Measurements from ENCODE around the gene TMED6. TPM values are rescaled to one million over a fixed set of nuclear protein-coding genes. Genes with fewer than 3 reads are reported as not detected.

Gene TMED6
- polyA plus RNA-seq, 3 donors: 0.29 TPM; not detected in 2

GRCh38 chr16:69321080-69321479, 30.5 kb downstream of the TMED6 start:
- Histone ChIP-seq H2AFZ (ENCODE audit: insufficient read depth, low read depth, low read length, poor library complexity, severe bottlenecking) (no peak overlapping the region), H3K27ac (ENCODE audit: low read depth in 1 of 2, low read length in 2 of 2) (no peak overlapping the region), H3K4me3 (replicated peaks in 1 of 3; ENCODE audit: low read depth in 2 of 3, low read length in 3 of 3) (no peak overlapping the region), H3K36me3 (replicated peaks in 1 of 2; ENCODE audit: control insufficient read depth in 1 of 2, insufficient read depth in 2 of 2, low read length in 2 of 2) (peaks cover 88 to 100% of the 10 kb centered on the region in 2 donors), H3K9ac (ENCODE audit: insufficient read depth, low read length, poor library complexity, severe bottlenecking) (no peak overlapping the region), H3K4me2 (replicated peaks; ENCODE audit: extremely low read depth, low read length, poor library complexity, severe bottlenecking) (no peak overlapping the region), H3K27me3 (ENCODE audit: control insufficient read depth in 2 of 2, insufficient read depth in 2 of 2, low read length in 2 of 2) (no peaks in the 10 kb centered on the region), H3K4me1 (ENCODE audit: control insufficient read depth in 1 of 2, insufficient read depth in 2 of 2, low read length in 2 of 2) (no peaks in the 10 kb centered on the region), H3K79me2 (ENCODE audit: insufficient read depth, low read length) (peaks cover 49% of the 10 kb centered on the region), H4K20me1 (ENCODE audit: insufficient read depth, low read length) (peaks cover 86% of the 10 kb centered on the region), H3K9me3 (replicated peaks in 1 of 2; ENCODE audit: control insufficient read depth in 1 of 2, insufficient read depth in 1 of 2, low read length in 2 of 2) (no peaks in the 10 kb centered on the region)
- H3K27me3 Mint-ChIP-seq (ENCODE audit: low read depth in 3 of 3): peaks cover 0 to 1% (median 0%) of the 10 kb centered on the region in 3 donors
- 98% methylated on average over 22 of the region's 22 CpGs for WGBS (ENCODE audit: insufficient coverage)
- H3K27ac Mint-ChIP-seq: no peak overlapping the region
- TF ChIP-seq, protein P1, sequence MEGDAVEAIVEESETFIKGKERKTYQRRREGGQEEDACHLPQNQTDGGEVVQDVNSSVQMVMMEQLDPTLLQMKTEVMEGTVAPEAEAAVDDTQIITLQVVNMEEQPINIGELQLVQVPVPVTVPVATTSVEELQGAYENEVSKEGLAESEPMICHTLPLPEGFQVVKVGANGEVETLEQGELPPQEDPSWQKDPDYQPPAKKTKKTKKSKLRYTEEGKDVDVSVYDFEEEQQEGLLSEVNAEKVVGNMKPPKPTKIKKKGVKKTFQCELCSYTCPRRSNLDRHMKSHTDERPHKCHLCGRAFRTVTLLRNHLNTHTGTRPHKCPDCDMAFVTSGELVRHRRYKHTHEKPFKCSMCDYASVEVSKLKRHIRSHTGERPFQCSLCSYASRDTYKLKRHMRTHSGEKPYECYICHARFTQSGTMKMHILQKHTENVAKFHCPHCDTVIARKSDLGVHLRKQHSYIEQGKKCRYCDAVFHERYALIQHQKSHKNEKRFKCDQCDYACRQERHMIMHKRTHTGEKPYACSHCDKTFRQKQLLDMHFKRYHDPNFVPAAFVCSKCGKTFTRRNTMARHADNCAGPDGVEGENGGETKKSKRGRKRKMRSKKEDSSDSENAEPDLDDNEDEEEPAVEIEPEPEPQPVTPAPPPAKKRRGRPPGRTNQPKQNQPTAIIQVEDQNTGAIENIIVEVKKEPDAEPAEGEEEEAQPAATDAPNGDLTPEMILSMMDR (IDR thresholded peaks at IDR 0.05): no peak
- H3K4me1 Mint-ChIP-seq: peaks cover 6% of the 10 kb centered on the region
- intact Hi-C loops (cut with micrococcal nuclease): no loop called here
- no peak for DNase-seq
- no peak overlapping the region for H3K4me3 Mint-ChIP-seq
- peaks cover 83 to 99% of the 10 kb centered on the region in 2 donors for H3K36me3 Mint-ChIP-seq
- no peaks in the 10 kb centered on the region for H3K9me3 Mint-ChIP-seq

- Histone ChIP-seq H3K9ac (ENCODE audit: insufficient read depth, low read length, poor library complexity, severe bottlenecking) (no peak overlapping the region), H3K79me2 (ENCODE audit: insufficient read depth, low read length) (peaks cover 49% of the 10 kb centered on the region), H3K4me2 (replicated peaks; ENCODE audit: extremely low read depth, low read length, poor library complexity, severe bottlenecking) (no peak overlapping the region), H3K27me3 (ENCODE audit: control insufficient read depth in 2 of 2, insufficient read depth in 2 of 2, low read length in 2 of 2) (no peaks in the 10 kb centered on the region), H3K36me3 (replicated peaks in 1 of 2; ENCODE audit: control insufficient read depth in 1 of 2, insufficient read depth in 2 of 2, low read length in 2 of 2) (peaks cover 88 to 100% of the 10 kb centered on the region in 2 donors), H3K9me3 (replicated peaks in 1 of 2; ENCODE audit: control insufficient read depth in 1 of 2, insufficient read depth in 1 of 2, low read length in 2 of 2) (no peaks in the 10 kb centered on the region), H3K4me3 (replicated peaks in 1 of 3; ENCODE audit: low read depth in 2 of 3, low read length in 3 of 3) (no peak overlapping the region), H3K4me1 (ENCODE audit: control insufficient read depth in 1 of 2, insufficient read depth in 2 of 2, low read length in 2 of 2) (no peaks in the 10 kb centered on the region), H2AFZ (ENCODE audit: insufficient read depth, low read depth, low read length, poor library complexity, severe bottlenecking) (no peak overlapping the region), H4K20me1 (ENCODE audit: insufficient read depth, low read length) (peaks cover 86% of the 10 kb centered on the region), H3K27ac (ENCODE audit: low read depth in 1 of 2, low read length in 2 of 2) (no peak overlapping the region)
- intact Hi-C loops (cut with micrococcal nuclease): no loop called here
- Mint-ChIP-seq H3K27me3 (ENCODE audit: low read depth in 3 of 3) (peaks cover 0 to 1% (median 0%) of the 10 kb centered on the region in 3 donors), H3K27ac (no peak overlapping the region), H3K4me1 (peaks cover 6% of the 10 kb centered on the region), H3K9me3 (peaks cover 0 to 1% (median 0%) of the 10 kb centered on the region in 7 donors), H3K36me3 (peaks cover 83 to 99% of the 10 kb centered on the region in 2 donors), H3K4me3 (no peak overlapping the region)
- TF ChIP-seq, protein P1 (IDR thresholded peaks at IDR 0.05): no peak
- no peak for DNase-seq
- 95% methylated on average over 12 of the region's 13 CpGs for WGBS (ENCODE audit: insufficient coverage)
Observed at GRCh38 chr16:69320740-69321073, 30.9 kb downstream of the TMED6 start.
